ENCODE results near the gene TMOD4.

Gene TMOD4

GRCh38 chr1:151128800-151129199 lies 47.0 kb downstream of the TMOD4 start:
- no peak for DNase-seq
- no peaks in the 10 kb centered on the region for H3K36me3 ChIP-seq (replicated peaks)
- H3K27ac ChIP-seq, result no peak overlapping the region
- TF ChIP-seq CTCF (IDR thresholded peaks at IDR 0.05; ENCODE audit: low read depth, low read length, missing control alignments), result no peak
- no peaks in the 10 kb centered on the region for H3K27me3 ChIP-seq (replicated peaks)
- no peak overlapping the region for H3K4me3 ChIP-seq (ENCODE audit: low read depth, low read length)
- in situ Hi-C loops (cut with HindIII; ENCODE audit: low pct_ligation_motif_present, low sequenced_read_pairs), result no loop called here

GRCh38 chr1:151124763-151125403 lies 50.9 kb downstream of the TMOD4 start:
- no peak for TF ChIP-seq CTCF (IDR thresholded peaks at IDR 0.05; ENCODE audit: low read depth, low read length, missing control alignments)
- in situ Hi-C loops (cut with HindIII; ENCODE audit: low pct_ligation_motif_present, low sequenced_read_pairs), result no loop called here
- Histone ChIP-seq H3K4me3 (ENCODE audit: low read depth, low read length) (no peak overlapping the region), H3K36me3 (replicated peaks) (no peaks in the 10 kb centered on the region), H3K27ac (no peak overlapping the region), H3K27me3 (replicated peaks) (no peaks in the 10 kb centered on the region)
- DNase-seq, result no peak
